Stimulated activated CD8-positive, alpha-beta memory T cell treated with anti-CD3 and anti-CD28 coated beads, Interleukin-4, amount 100 ng/mL, for 24 hours (primary cell): ENCODE data around the gene ZNF337.
"Not testable (repeated sequence)": the region's sequence is repeated elsewhere in the genome, so short reads cannot be mapped to it uniquely, and the experiment has no call there.

ENCODE experiments used
- DNase-seq: peaks from one replicate; pipeline ENCODE4 v3.0.0-alpha.2; 2020; ENCODE audit warnings: low read depth

ZNF337 gene

DNA sequence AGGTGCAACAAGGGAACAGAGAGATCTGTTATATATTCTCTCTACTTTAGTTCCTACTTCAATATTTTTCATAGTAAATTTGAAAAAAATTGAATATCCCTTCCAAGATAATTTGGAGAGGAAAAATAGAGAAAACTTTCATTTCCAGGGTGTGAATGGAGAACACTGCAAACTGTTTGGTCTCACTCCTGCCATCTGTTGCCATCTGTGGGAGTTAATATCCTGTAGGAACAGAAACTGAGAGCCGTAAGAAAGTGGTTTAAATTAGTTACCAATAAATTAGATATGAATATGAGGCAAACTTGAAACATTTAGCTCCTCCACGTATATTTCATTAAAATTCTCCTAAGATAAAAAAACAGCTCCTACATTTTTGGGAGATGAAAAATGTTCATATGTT lies 4.2 kb downstream of the ZNF337 start:
- no peak for DNase-seq

DNA sequence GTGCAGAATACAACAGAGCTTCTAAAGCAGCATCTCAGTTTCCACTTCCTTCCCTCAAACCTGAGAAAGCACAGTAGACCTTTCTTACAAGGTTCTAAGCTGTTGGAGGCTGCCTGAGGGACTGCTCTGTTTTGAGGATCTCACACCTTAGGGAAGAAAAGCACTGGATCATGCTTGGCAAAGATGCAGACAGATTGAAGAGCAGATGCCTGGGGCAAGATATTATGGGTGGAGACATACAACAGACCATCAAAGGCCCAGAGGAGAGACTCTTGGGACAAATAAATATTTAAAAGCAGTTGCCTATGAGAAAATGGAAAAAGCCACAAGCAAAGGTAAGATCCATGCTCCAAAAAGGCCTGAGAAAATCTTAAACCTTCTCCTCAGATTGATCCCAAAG lies 6.2 kb downstream of the ZNF337 start:
- no peak for DNase-seq

DNA sequence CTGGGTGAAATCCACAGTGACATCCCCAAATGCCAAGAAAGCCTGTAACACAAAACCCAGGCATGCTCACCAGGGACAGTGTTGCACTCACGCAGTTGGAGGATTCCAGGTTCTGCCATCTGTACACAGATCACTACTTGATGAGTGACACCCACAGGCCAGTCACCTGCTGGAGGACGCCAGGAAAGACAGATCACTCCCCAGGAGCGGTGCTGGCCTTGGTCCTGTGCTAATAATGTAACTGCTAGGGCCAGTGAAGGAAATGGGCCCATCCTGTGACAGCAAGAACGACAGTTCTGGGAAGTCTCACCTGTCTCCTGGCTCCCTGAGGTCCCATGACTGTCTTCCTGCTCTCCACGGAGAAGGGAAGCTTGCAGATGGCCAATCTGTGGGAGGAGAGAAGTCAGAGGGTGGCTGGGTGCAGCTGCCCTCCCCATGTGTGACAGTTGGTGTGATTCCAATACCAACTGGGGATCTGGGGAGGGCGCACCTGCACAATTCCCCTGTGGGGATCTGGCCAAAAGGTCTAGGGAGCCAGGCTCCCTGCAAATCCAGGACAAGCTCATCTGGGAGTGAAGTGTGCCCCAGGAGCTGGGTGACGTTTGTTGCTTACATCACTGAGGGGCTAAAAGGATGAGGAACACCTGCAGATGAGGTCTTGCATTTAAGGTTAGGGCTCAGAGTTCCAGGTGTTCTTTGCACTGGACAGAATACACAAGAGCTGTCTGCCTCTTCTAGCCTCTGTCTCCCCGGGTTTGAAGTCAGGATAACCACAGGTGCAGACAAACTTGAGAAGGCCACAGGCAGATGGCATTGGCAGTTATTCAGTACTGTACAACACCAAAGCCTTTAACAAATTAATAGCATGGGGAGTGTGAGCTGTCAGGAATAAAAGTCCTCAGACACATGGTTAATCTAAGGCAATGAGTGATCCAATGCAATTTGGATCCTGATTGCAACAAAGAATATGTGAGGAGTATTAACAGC lies 10.3 kb downstream of the ZNF337 start:
- no peak for DNase-seq

GRCh38 chr20:25685276-25686080 lies 11.2 kb downstream of the ZNF337 start:
- DNase-seq: no peak

GRCh38 chr20:25683826-25684225 lies 12.8 kb downstream of the ZNF337 start:
- not testable (repeated sequence) for DNase-seq

DNA sequence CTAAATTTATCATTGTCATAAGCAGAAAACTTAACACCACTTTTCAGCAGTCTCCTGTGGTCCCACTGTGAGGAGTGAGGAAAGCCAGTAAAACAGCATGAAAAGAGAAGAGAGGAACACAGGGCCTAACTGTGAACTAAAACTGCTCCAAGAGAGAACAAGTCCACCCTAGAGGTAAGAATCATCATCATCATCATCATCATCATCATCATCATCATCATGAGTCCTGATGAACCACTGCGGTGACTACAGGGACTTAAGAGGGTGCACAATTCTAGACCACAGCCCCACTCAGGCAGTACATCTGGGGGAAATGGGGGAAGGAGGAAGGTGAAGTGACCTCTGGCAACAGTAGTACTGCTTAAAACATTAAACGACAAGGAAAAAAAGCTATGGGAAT lies 13.6 kb downstream of the ZNF337 start:
- no peak for DNase-seq

GRCh38 chr20:25676164-25676809 lies 20.4 kb downstream of the ZNF337 start:
- no peak for DNase-seq

DNA sequence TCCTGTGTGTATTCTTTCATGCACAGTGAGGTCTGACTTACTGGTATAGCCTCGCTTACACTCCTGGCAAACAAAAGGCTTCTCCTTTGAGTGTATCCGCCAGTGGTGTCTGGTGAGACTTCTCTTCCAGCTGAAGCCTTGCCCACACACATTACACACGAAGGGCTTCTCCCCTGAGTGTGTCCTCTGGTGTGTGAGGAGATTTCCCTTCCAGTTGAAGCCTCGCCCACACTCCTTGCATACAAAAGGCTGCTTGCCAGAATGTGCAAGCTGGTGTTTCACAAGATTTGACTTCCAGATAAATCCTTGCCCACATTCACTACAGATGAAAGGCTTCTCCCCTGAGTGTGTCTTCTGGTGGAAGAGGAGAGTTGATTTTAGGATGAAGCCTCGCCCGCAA lies 21.5 kb downstream of the ZNF337 start:
- DNase-seq: no peak

DNA sequence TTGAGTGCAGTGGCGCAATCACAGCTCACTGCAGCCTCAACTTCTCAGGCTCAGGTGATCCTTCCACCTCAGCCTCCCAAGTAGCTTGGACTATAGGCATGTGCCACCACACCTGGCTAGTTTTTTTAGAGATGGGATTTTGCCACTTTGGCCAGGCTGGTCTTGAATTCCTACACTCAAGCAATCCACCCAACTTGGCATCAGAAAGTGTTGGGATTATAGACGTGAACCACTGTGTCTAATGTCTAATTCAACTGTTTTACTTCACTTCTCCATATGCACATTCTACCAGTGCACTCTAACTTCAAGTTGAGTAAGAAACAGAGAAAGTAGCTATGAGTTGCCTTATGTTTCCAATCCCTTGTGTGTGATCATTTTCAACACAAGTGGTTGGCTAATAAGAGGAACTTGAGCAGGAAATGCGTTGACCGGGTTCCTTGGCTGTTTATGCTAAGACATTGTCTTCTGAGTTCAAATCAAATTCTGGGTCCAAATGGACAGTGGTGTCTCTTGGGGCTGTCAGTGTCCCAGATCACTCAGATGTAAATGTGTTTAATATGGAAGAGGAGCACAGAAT lies 23.9 kb downstream of the ZNF337 start:
- no peak for DNase-seq

GRCh38 chr20:25669826-25670422 lies 26.7 kb downstream of the ZNF337 start:
- DNase-seq: no peak

DNA sequence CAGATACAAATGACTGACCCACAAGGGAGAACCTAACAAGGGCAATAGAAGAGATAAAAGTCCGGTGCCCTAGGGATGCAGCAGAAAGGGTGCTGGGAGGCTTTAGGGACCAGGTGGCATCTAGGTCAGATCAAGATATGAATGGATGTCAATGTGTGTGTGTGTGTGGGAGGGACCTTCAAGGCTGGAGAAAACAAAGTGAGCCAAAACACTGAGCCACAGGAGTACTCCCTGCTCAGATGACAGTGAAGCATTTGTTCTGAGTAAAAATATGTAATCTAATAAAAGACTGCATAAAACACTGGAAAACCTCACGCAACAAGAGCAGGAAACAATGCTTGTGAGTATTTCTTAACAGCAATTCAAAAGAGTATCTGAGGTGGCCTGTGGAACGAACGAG lies 28.2 kb downstream of the ZNF337 start:
- no peak for DNase-seq

DNA sequence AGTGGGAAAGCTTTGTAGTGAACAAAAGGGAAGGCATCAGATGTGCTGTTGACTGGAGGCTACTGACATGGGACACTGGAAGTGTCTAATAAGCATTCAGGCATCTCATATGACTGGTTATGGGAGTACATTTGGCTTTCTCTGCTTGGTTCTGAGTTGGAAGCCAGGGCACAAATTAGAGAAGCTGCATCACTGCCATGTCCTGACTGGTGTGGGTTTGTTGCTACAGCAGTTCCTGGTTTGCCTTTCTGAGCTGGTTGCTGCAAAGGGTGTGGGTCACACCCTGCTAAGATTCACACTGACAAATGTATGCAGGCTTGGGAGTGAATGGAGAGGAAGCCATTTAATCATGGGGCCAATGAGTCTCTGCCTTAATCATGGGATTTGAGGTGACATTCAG lies 36.7 kb downstream of the ZNF337 start:
- no peak for DNase-seq

DNA sequence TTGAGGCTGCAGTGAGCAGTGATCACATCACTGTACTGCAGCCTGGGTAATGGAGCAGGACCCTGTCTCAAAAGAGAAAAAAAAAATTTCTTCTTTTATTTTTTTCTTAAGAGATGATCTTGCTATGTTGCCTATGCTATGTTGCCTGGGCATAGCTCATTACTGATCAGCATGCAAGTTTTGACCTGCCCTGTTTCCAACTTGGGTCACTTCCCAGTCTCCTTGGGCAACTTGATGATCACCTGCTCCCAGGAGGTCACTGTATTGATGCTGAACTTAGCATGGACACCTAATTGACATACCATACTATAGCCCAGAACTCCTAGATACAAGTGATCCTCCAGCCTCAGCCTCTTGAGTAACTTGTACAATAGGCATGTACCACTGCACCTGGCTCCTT lies 42.2 kb downstream of the ZNF337 start:
- no peak for DNase-seq

DNA sequence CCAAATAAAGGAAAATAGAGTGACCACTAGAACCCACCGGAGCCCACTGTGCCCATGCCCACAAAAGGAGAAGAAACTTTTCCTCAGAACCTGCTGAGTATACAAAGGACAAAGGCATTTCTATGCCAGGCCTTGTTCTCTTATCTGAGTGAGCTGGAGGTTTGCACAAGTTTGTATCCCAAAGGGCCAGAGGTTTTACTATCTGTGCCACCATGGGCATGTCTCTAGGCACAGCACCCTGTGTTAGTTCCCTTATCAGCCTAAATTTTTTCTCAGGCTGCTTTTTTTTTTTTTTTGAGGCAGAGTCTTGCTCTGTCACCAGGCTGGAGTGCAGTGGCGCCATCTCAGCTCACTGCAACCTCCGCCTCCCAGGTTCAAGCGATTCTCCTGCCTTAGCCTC lies 43.8 kb downstream of the ZNF337 start:
- not testable (repeated sequence) for DNase-seq

DNA sequence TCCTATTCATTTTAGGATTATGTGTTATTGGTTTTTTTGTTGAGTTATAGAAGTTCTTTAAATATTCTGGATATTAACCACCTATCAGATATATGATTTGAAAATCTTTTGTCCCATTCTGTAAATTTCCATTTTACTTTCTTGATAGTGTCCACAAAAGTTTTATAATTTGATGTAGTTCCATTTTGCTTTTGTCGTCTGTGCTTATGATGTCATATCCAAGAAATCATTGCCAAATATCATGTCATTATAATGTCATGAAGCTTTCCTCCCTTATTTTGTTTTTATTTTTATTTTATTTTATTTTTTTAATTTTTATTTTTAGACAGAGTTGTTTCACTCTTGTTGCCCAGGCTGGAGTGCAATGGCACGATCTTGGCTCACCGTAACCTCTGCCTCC lies 51.8 kb downstream of the ZNF337 start:
- no peak for DNase-seq

- DNase-seq: no peak
Observed at GRCh38 chr20:25643716-25644115, 52.9 kb downstream of the ZNF337 start.

DNA sequence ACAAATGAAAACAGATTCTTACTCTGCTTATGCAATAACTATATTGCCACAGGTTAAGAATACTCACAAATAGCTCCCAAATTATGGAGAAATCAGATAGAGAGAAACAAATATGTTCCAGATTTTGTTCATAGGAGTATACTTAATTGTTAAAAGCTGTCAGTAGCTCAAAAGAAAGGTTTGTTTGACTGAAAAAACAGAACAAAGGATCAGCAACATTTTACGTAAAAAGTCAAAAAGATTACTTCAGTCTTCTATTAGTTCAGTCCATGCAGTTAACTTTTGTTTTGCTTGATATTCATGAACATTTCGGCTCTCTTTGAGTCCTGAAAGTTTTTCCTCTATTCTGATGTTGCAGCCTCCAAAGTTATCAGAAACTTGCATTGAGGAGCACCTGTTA lies 59.4 kb downstream of the ZNF337 start:
- no peak for DNase-seq

DNA sequence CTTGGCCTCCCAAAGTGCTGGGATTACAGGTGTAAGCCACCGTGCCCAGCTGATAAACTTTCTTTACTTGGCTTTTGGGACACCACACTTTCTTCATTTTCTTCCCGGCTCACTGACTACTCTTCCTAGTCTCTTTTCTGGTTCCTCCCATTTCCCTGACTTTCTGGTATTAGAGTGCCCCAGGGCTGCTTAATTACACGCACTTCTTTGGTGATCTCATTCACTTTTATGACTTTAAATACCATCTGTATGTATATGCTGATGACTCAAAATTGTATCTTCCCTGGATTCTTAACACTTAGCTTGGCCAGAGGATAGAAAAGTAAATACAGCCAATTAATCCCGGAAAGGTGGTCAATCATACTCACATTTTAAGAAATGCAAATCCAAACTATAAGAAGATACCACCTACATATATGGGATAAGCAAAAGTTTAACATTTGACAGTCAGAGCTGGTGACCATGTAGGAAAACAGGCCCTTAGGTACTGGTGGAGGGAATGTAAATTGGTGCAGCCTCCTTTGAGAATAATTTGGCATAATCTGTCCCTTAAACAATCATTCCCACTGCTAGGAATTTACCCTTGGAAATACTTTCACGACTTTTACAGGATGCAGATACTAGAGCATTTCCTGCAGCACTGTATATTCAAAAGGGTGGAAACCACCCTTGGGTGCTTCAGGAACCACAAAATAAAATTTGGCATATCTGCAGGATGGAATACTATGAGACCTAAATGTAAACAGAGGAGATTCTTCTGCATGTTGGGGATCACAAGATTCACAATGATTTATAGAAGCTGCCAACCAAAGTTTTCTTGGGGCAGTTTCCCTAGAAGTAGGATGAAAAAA lies 63.5 kb downstream of the ZNF337 start:
- DNase-seq: no peak

GRCh38 chr20:25630615-25631014 lies 66.0 kb downstream of the ZNF337 start:
- DNase-seq: not testable (repeated sequence)

GRCh38 chr20:25629816-25630499 lies 66.7 kb downstream of the ZNF337 start:
- no peak for DNase-seq
